OCI-LY7 (cell line): ENCODE data around the gene TEPSIN. TPM values are rescaled to one million over a fixed set of nuclear protein-coding genes. Genes with fewer than 3 reads are reported as not detected.

Source experiments
- BruUV-seq: library from RNA; stranded (reverse); fragments of 400-500 nt; replicated peaks from 2 replicates; lab custom pipeline; 2021; lab: Mats Ljungman, UMichigan
- CTCF ChIA-PET: fragments of 300-600 bp; sonication (Branson Sonifier 250); formaldehyde crosslinking; loops from one replicate; lab custom pipeline; 2022; ENCODE audit warnings: antibody characterized with exemption; ENCODE audit not compliant: unreplicated experiment; lab: Charles Lee
- POLR2A ChIA-PET: fragments of 300-600 bp; sonication (Branson Sonifier 250); formaldehyde crosslinking; loops from one replicate; lab custom pipeline; 2022; ENCODE audit warnings: antibody characterized with exemption; lab: Charles Lee
- DNase-seq: peaks from one replicate; pipeline ENCODE4 v3.0.0-alpha.2; 2015; ENCODE audit warnings: low spot score
- H2AFZ ChIP-seq: fragments of 200-600 bp; sonication (generic), shearing (Covaris generic); 2 replicates; pipeline ENCODE4 v1.6.1; 2014; ENCODE audit warnings: mild to moderate bottlenecking, antibody characterized with exemption, low read length, moderate library complexity
- H3K27ac ChIP-seq: fragments of 200-600 bp; sonication (generic); 2 replicates; pipeline ENCODE4 v1.5.1; 2014; ENCODE audit warnings: mixed run types, low read depth, mild to moderate bottlenecking, moderate library complexity, low read length, inconsistent platforms; ENCODE audit not compliant: poor library complexity, severe bottlenecking
- H3K36me3 ChIP-seq: fragments of 200-600 bp; sonication (generic); 2 replicates; pipeline ENCODE4 v1.6.1; 2014; ENCODE audit warnings: mild to moderate bottlenecking, antibody characterized with exemption, low read length, moderate library complexity, mixed read lengths; ENCODE audit not compliant: insufficient read depth
- H3K4me1 ChIP-seq: fragments of 200-600 bp; sonication (generic); 2 replicates; pipeline ENCODE4 v1.5.1; 2014; ENCODE audit warnings: mild to moderate bottlenecking, low read length; ENCODE audit not compliant: insufficient read depth, poor library complexity, severe bottlenecking
- H3K4me2 ChIP-seq: fragments of 200-600 bp; sonication (generic); 2 replicates; pipeline ENCODE4 v1.6.1; 2014; ENCODE audit warnings: mild to moderate bottlenecking, low read length
- H3K4me3 ChIP-seq: fragments of 200-600 bp; sonication (generic); 2 replicates; pipeline ENCODE4 v1.5.1; 2014; ENCODE audit warnings: mild to moderate bottlenecking, low read depth, low read length; ENCODE audit not compliant: poor library complexity, severe bottlenecking
- H3K79me2 ChIP-seq: fragments of 200-600 bp; sonication (generic); 2 replicates; pipeline ENCODE4 v1.6.1; 2016; ENCODE audit warnings: low read depth, mild to moderate bottlenecking, low read length, moderate library complexity, mixed read lengths; ENCODE audit not compliant: insufficient read depth
- H3K9me2 ChIP-seq: fragments of 200-600 bp; sonication (generic); 2 replicates; pipeline ENCODE4 v1.6.1; 2016; ENCODE audit warnings: mild to moderate bottlenecking, low read length, mixed read lengths; ENCODE audit not compliant: insufficient read depth
- H3K9me3 ChIP-seq: fragments of 200-600 bp; sonication (generic); 2 replicates; pipeline ENCODE4 v1.6.1; 2014; ENCODE audit warnings: mild to moderate bottlenecking, mixed run types, low read length, mixed read lengths
- H4K20me1 ChIP-seq: fragments of 200-600 bp; sonication (generic); 2 replicates; pipeline ENCODE4 v1.6.1; 2014; ENCODE audit warnings: mild to moderate bottlenecking, antibody characterized with exemption, low read length, moderate library complexity, mixed read lengths; ENCODE audit not compliant: insufficient read depth
- CTCF ChIP-seq: fragments of 200-600 bp; sonication (generic); conservative IDR thresholded peaks from 2 replicates; pipeline ENCODE4 v1.5.1; 2014; ENCODE audit warnings: mild to moderate bottlenecking, antibody characterized with exemption, low read length, moderate library complexity, mixed read lengths
- EZH2phosphoT487 ChIP-seq: fragments of 200-600 bp; sonication (generic); IDR thresholded peaks from 2 replicates; pipeline ENCODE4 v1.6.1; 2018; ENCODE audit warnings: low read depth, borderline replicate concordance, mild to moderate bottlenecking, mixed run types, antibody characterized with exemption, low read length, moderate library complexity, mixed read lengths
- intact Hi-C: fragments of 100-400 bp; cut with micrococcal nuclease; formaldehyde crosslinking; loops from one replicate; pipeline ENCODE4 v1.10.0; 2022; ENCODE audit not compliant: unreplicated experiment
- total RNA-seq, 2 experiments: library from RNA; depleted of rRNA in 1 of 2; stranded (reverse); fragments of >200 nt in 1 of 2; shearing (Covaris generic) in 1 of 2; gene quantifications; 2 replicates each; pipeline ENCODE4 v1.2.3, GENCODE V29; 2014 to 2022

TEPSIN gene
- total RNA-seq, 2 experiments from 2014 or later, result 46.4 to 75.3 TPM

GRCh38 chr17:81234506-81234855 lies 4.4 kb downstream of the TEPSIN start:
- Histone ChIP-seq H3K27ac (no peak overlapping the region), H3K79me2 (peaks cover 10% of the 10 kb centered on the region; the same call in 1 of the 2 replicates), H3K36me3 (peaks cover 21% of the 10 kb centered on the region), H3K9me2 (no peaks in the 10 kb centered on the region), H3K4me1 (peaks cover 11% of the 10 kb centered on the region), H3K9me3 (no peaks in the 10 kb centered on the region), H3K4me2 (no peak overlapping the region), H4K20me1 (no peaks in the 10 kb centered on the region), H2AFZ (no peak overlapping the region), H3K4me3 (no peak overlapping the region)
- DNase-seq, result no peak
- ChIA-PET POLR2A (no interaction called here), CTCF (no interaction called here)
- no TSS peak for BruUV-seq
- intact Hi-C loops, result no loop called here
- no peak for TF ChIP-seq EZH2phosphoT487
- no peak for TF ChIP-seq CTCF

GRCh38 chr17:81233811-81234505 lies 4.9 kb downstream of the TEPSIN start:
- CTCF ChIA-PET, result no interaction called here

More at GRCh38 chr17:81233811-81234505, 4.9 kb downstream of the TEPSIN start:
- no peak overlapping the region for H3K27ac ChIP-seq
- no peak overlapping the region for H2AFZ ChIP-seq
- no peaks in the 10 kb centered on the region for H3K9me3 ChIP-seq
- POLR2A ChIA-PET, result no interaction called here
- intact Hi-C loops, result no loop called here
- no TSS peak for BruUV-seq
- no peak for DNase-seq
- no peaks in the 10 kb centered on the region for H4K20me1 ChIP-seq
- no peak overlapping the region for H3K4me2 ChIP-seq
- no peak overlapping the region for H3K4me3 ChIP-seq
- no peaks in the 10 kb centered on the region for H3K9me2 ChIP-seq
- H3K4me1 ChIP-seq, result peaks cover 11% of the 10 kb centered on the region
- TF ChIP-seq EZH2phosphoT487, result no peak
- no peak for TF ChIP-seq CTCF
- H3K79me2 ChIP-seq, result peaks cover 9% of the 10 kb centered on the region; the same call in 1 of the 2 replicates
- H3K36me3 ChIP-seq, result peaks cover 23% of the 10 kb centered on the region
